ENCODE data around the gene SCGB1C1. TPM values are rescaled to one million over a fixed set of nuclear protein-coding genes. Genes with fewer than 3 reads are reported as not detected.

Gene SCGB1C1
- total and polyA plus RNA-seq, 9 of the 15 experiments (the other 6 are each of a cell fraction or from before 2014, with no cell fraction given): not detected

GRCh38 chr11:202490-202889 is 9.6 kb downstream of the SCGB1C1 start:
- no TSS peak for BruUV-seq (replicated peaks)
- Histone ChIP-seq H3K9me3 (replicated peaks; ENCODE audit: control insufficient read depth, insufficient read depth, low read depth, low read length) (no peaks in the 10 kb centered on the region), H3K79me2 (ENCODE audit: control insufficient read depth, insufficient read depth, low read length) (peaks cover 35% of the 10 kb centered on the region), H3K4me2 (ENCODE audit: insufficient read depth, low read length) (no peak overlapping the region), H2AFZ (ENCODE audit: low read depth, low read length) (no peak overlapping the region), H3K9ac (ENCODE audit: insufficient read depth in 1 of 2, low read depth in 2 of 2, low read length in 2 of 2) (no peak overlapping the region), H4K20me1 (replicated peaks; ENCODE audit: control insufficient read depth, insufficient read depth, low read length) (peaks cover 25% of the 10 kb centered on the region), H3K4me1 (replicated peaks in 1 of 2; ENCODE audit: control insufficient read depth in 2 of 2, insufficient read depth in 2 of 2, low read length in 2 of 2) (peaks cover 24 to 54% of the 10 kb centered on the region in 2 experiments; a peak in 4 of 5 replicates), H3K4me3 (no peak overlapping the region), H3K9me1 (ENCODE audit: control insufficient read depth, insufficient read depth, low read length) (no peaks in the 10 kb centered on the region), H3K27ac (ENCODE audit: extremely low read depth, low read depth, low read length) (no peak overlapping the region), H3K27me3 (ENCODE audit: control insufficient read depth in 2 of 2, insufficient read depth in 2 of 2, low read length in 2 of 2) (no peaks in the 10 kb centered on the region), H3K36me3 (ENCODE audit: control insufficient read depth, insufficient read depth, low read length) (peaks cover 52% of the 10 kb centered on the region)
- no peak for FAIRE-seq
- intact Hi-C loops (cut with micrococcal nuclease): no loop called here
- ChIA-PET CTCF (ENCODE audit: low intra/inter-chr PET ratio) (no interaction called here), POLR2A (interaction anchor here (0.9 kb wide), 1 partner anchor 10 kb away, joined by 3 read pairs; no protein-coding TSS in a partner anchor)
- no peak for TF ChIP-seq JUND (IDR thresholded peaks at IDR 0.05; ENCODE audit: borderline replicate concordance, low read depth, low read length)
- no peak for TF ChIP-seq JUND (tag; IDR thresholded peaks at IDR 0.05; ENCODE audit: borderline replicate concordance, low read depth, low read length)
- 0 out of 2 replicates have a peak, but pooled peaks have one; percentile 25 for TF ChIP-seq POLR2G (IDR thresholded peaks at IDR 0.05; ENCODE audit: low read depth, low read length)
- 0 out of 2 replicates have a peak, but pooled peaks have one; percentile 13 for TF ChIP-seq POLR2A (conservative IDR thresholded peaks at IDR 0.05)
- no peak for DNase-seq (ENCODE audit: extremely low read depth in 1 of 4, low spot score in 3 of 4)
- in situ Hi-C loops (cut with MboI): no loop called here
- WGBS (ENCODE audit: insufficient coverage, low coverage, missing lambda C conversion rate): 70% methylated on average over 8 of the region's 8 CpGs
- ATAC-seq: no peak

Data from K562 (cell line).